Kidney (tissue), 14 donors: Measurements from ENCODE around the gene PGF. TPM values are rescaled to one million over a fixed set of nuclear protein-coding genes. Genes with fewer than 3 reads are reported as not detected.

Experiments
- DNase-seq, 5 donors: peaks; one replicate each; pipeline ENCODE4 v3.0.0-alpha.2; 2013 to 2020
- FAIRE-seq: peaks from 2 replicates; lab custom pipeline; 2012; peaks lifted over from hg19 to GRCh38; lab: Jason Lieb, UNC
- H3K27ac ChIP-seq, 2 donors: one replicate each; pipeline ENCODE4 v1.7.0; 2013; ENCODE audit warnings: low read depth in 2 of 2, low read length in 2 of 2, inconsistent platforms in 1 of 2
- H3K27me3 ChIP-seq: one replicate; pipeline ENCODE4 v1.7.1; 2013; ENCODE audit warnings: low read length, inconsistent platforms; ENCODE audit not compliant: control insufficient read depth, insufficient read depth
- H3K36me3 ChIP-seq, 3 donors: one replicate each; pipeline versions ENCODE4 v1.7.0 to v1.7.1; 2013; ENCODE audit warnings: low read length in 3 of 3, control low read depth in 1 of 3, inconsistent platforms in 1 of 3; ENCODE audit not compliant: insufficient read depth in 3 of 3, control insufficient read depth in 2 of 3
- H3K4me1 ChIP-seq, 3 donors: one replicate each; pipeline versions ENCODE4 v1.7.0 to v1.7.1; 2013; ENCODE audit warnings: low read length in 3 of 3, inconsistent platforms in 1 of 3, low read depth in 1 of 3; ENCODE audit not compliant: control insufficient read depth in 2 of 3, insufficient read depth in 2 of 3
- H3K4me3 ChIP-seq, 3 donors: one replicate each; pipeline versions ENCODE4 v1.7.0 to v1.8.1; 2013; ENCODE audit warnings: low read length in 3 of 3, control low read depth in 1 of 3, inconsistent platforms in 1 of 3
- H3K9ac ChIP-seq, 3 donors: one replicate each; pipeline versions ENCODE4 v1.7.0 to v1.7.1; 2013; ENCODE audit warnings: low read length in 3 of 3, control low read depth in 1 of 3, inconsistent platforms in 1 of 3
- H3K9me3 ChIP-seq, 3 donors: one replicate each; pipeline versions ENCODE4 v1.7.0 to v1.7.1; 2013; ENCODE audit warnings: low read length in 3 of 3, control low read depth in 1 of 3, inconsistent platforms in 1 of 3; ENCODE audit not compliant: control insufficient read depth in 2 of 3, insufficient read depth in 1 of 3
- CTCF ChIP-seq: IDR thresholded peaks from 3 replicates; pipeline ENCODE4 v1.5.1; 2012; ENCODE audit warnings: mild to moderate bottlenecking, moderate library complexity, borderline replicate concordance; ENCODE audit not compliant: insufficient read depth; ENCODE audit errors: extremely low read depth
- intact Hi-C: fragments of 100-400 bp; cut with DNase I; formaldehyde crosslinking; loops from one replicate; pipeline ENCODE4 v1.11.1; 2022
- polyA plus RNA-seq: library from polyadenylated mRNA; stranded (reverse); fragments of 350-450 nt; fragmentation: Illumina TruSeq; extraction: RNeasy Lipid Tissue Mini Kit (QIAGEN cat#74804); gene quantifications from one replicate; pipeline ENCODE4 v1.2.3, GENCODE V29; 2014; ENCODE audit warnings: low read depth, low replicate concordance; ENCODE audit not compliant: insufficient read depth
- total RNA-seq: library from RNA; stranded (reverse); fragmentation: NEBNext Ultra II Directional; extraction: Animal tissue kit (Norgen Biotek cat#: 25700); gene quantifications from one replicate; pipeline ENCODE4 v1.2.1, GENCODE V29; 2021
- donor health status: control.
- donor health status: control.
- donor health status: control.
- donor health status: control.
- donor health status: control.
- donor health status: DM: yes; HTN: yes; CAD: no.
- donor health status: Normal renal cell carcinoma (clear cell type).

The PGF gene
- total and polyA plus RNA-seq, 2 donors from 2014 or later, result 9.3 to 12.1 TPM

GRCh38 chr14:74964787-74965485 is 9.5 kb upstream of the PGF start:
- no peaks in the 10 kb centered on the region for H3K36me3 ChIP-seq
- DNase-seq (no peak), FAIRE-seq (no peak)
- H3K27ac ChIP-seq, result no peak overlapping the region
- H3K4me1 ChIP-seq, result no peaks in the 10 kb centered on the region
- H3K9ac ChIP-seq, result no peak overlapping the region
- no peak overlapping the region for H3K4me3 ChIP-seq
- no peaks in the 10 kb centered on the region for H3K27me3 ChIP-seq
- intact Hi-C loops, result no loop called here
- no peak for TF ChIP-seq CTCF
- no peaks in the 10 kb centered on the region for H3K9me3 ChIP-seq

GRCh38 chr14:74963705-74964271 is 8.4 kb upstream of the PGF start:
- no peaks in the 10 kb centered on the region for H3K4me1 ChIP-seq
- intact Hi-C loops, result no loop called here
- H3K27ac ChIP-seq, result no peak overlapping the region
- no peak overlapping the region for H3K4me3 ChIP-seq
- no peak for TF ChIP-seq CTCF
- no peaks in the 10 kb centered on the region for H3K36me3 ChIP-seq
- FAIRE-seq (no peak), DNase-seq (peak in 1 of 5 donors; percentile 44)
- no peak overlapping the region for H3K9ac ChIP-seq
- H3K9me3 ChIP-seq, result no peaks in the 10 kb centered on the region
- H3K27me3 ChIP-seq, result no peaks in the 10 kb centered on the region

GRCh38 chr14:74963178-74963704 is 7.8 kb upstream of the PGF start:
- no peaks in the 10 kb centered on the region for H3K36me3 ChIP-seq
- FAIRE-seq (no peak), DNase-seq (no peak)
- H3K9ac ChIP-seq, result no peak overlapping the region
- TF ChIP-seq CTCF, result no peak
- H3K9me3 ChIP-seq, result no peaks in the 10 kb centered on the region
- H3K4me3 ChIP-seq, result no peak overlapping the region
- H3K27ac ChIP-seq, result no peak overlapping the region
- no peaks in the 10 kb centered on the region for H3K27me3 ChIP-seq
- intact Hi-C loops, result no loop called here
- no peaks in the 10 kb centered on the region for H3K4me1 ChIP-seq
